HFF-Myc (cell line): ENCODE results near the gene DEFB129.

Experiments
- DNase-seq: peaks from one replicate; pipeline ENCODE4 v3.0.0-alpha.2; 2011; ENCODE audit warnings: low read depth; ENCODE audit errors: extremely low read depth
- H3K4me3 ChIP-seq: replicated peaks from 2 replicates; pipeline ENCODE4 v1.5.1; 2011; ENCODE audit warnings: low read depth, mild to moderate bottlenecking, control low read depth, low read length
- CTCF ChIP-seq: IDR thresholded peaks from 2 replicates; pipeline ENCODE4 v1.5.1; 2012; ENCODE audit warnings: mild to moderate bottlenecking, low read depth, low read length, control low read depth; ENCODE audit errors: missing control alignments

Gene DEFB129

GRCh38 chr20:273884-274283, 46.8 kb downstream of the DEFB129 start:
- DNase-seq = no peak
- H3K4me3 ChIP-seq = no peak overlapping the region
- TF ChIP-seq CTCF = no peak

GRCh38 chr20:275791-276190, 48.7 kb downstream of the DEFB129 start:
- no peak overlapping the region for H3K4me3 ChIP-seq
- no peak for DNase-seq
- no peak for TF ChIP-seq CTCF

- no peak overlapping the region for H3K4me3 ChIP-seq
- DNase-seq = no peak
- no peak for TF ChIP-seq CTCF
Measured at GRCh38 chr20:276620-277495, 49.8 kb downstream of the DEFB129 start.

- DNase-seq = no peak
- H3K4me3 ChIP-seq = no peak overlapping the region
- no peak for TF ChIP-seq CTCF
Measured at GRCh38 chr20:277496-277781, 50.4 kb downstream of the DEFB129 start.

- H3K4me3 ChIP-seq = no peak overlapping the region
- no peak for DNase-seq
- no peak for TF ChIP-seq CTCF
Measured at GRCh38 chr20:278181-278580, 51.1 kb downstream of the DEFB129 start.

GRCh38 chr20:278607-279571, 51.8 kb downstream of the DEFB129 start:
- peak; percentile 13 for TF ChIP-seq CTCF
- no peak for DNase-seq
- H3K4me3 ChIP-seq = peak overlapping the region; percentile 40
